Medulla oblongata (tissue), 1 donor: ENCODE measurements around the gene LTO1.

Source experiments
- DNase-seq: peaks from one replicate; pipeline ENCODE4 v3.0.0-alpha.2; 2015; ENCODE audit errors: extremely low spot score

LTO1 gene

DNA sequence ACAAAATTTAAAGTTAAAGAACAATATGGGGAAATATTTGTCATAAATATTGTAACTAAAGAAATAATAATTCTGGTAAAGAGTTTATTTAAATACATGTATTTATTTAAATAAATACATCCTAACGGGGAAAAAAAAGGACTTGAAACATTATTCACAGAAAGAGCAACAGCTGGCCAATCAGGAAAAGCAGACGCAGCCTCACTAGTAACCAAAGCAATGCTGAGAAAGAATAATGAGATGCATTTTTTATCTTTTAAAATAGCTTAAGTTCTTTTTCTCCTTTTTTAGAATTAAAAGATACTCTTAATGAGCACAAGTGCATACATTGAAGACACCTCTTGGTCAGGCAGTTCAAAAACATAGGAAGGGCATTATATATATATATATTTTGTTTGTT, 2.6 kb upstream of the LTO1 start:
- no peak for DNase-seq

DNA sequence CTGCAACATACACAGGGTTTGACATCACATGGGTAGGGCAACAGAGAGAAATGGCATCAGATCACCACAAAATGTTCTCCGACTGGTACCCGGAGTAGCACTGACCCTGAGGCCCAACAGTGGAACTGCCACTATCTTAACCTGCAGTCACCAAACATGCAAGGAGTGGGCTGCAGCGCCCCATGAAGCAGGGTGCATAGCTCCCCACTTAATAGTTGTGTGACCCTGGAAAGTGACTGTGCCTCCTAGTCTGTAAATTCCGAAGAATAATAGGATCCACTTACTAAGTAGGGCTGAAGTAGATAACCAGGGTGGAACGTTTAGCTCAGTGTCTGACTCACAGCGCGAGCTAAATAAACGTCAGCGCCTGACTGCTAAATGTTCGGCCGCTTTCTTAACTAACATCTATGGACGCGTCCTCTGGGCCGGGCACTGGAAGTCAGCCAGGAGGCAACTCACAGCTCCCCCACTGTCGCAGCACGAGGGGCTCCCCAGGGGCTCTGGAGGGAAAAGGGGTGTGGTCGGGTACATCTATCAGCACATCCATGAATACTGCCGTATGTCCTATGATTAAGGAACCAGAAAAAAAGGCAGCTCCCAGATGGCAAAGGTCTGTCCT, 777 bp downstream of the LTO1 start:
- DNase-seq = no peak

DNA sequence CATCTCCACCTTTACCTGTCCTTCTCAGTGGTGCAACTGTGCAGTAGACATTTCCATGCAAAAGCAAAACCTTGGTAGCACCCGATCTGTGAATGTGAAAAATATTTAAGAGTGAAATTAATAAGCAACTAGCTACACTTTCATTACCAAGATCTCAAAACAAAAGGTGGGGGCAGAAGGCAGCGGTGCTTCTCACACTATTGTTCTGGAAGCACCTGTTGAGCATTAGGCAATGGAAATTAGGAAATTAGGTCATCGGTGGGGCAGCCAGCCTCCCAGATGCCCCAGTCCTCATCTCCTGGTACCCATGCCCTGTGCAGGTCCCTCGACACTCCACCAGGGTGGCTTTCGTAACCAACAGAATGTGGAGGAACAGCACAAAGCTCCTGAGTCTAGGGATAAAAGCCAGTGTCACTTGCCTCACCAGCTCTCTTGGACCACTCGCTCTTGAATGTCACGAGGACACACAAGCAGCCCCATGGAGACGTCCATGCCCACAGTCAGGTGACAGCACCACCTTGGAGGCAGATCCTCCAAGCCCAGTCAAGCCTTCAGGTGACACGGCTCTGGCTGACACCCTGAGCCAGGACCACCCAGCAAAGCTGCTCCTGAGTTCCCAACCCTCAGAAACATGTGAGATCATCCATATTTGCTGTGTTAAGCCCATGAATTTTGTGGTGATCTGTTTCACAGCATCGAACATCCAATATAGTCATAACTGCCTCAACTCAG, 3.3 kb downstream of the LTO1 start:
- no peak for DNase-seq

DNA sequence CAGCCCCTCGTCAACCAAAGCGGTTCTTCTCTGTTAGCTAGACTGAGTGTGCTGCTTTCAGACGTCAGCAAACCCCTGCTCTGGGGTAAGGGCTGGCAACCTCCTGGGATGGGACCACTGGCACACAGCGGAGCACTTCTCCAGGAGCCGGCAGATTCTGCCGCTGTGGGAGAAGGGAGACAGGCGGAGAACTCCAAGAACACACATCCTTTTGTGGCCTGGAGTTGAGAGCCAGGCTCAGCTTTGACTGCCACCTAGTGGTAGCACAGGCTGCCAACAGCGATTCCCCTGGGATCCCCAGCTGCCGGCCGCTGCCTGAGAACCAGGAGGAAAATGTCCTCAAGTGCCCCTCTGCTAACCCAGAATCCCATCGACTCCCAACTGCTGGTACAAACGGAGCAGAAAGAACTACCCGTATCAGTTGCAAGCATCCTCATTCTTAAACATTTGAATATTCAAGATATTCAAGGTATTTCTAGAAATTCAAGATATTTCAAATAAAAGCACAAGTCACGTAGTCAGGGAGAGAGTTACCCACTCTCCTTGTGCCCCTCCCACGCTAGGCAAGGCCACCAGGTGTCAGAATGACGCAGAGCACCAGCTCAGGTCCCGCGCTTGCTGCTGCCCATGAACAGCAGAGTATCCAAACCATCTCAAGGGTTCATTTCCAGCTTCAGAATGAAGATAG, 4.9 kb downstream of the LTO1 start:
- DNase-seq = peak; percentile 92

DNA sequence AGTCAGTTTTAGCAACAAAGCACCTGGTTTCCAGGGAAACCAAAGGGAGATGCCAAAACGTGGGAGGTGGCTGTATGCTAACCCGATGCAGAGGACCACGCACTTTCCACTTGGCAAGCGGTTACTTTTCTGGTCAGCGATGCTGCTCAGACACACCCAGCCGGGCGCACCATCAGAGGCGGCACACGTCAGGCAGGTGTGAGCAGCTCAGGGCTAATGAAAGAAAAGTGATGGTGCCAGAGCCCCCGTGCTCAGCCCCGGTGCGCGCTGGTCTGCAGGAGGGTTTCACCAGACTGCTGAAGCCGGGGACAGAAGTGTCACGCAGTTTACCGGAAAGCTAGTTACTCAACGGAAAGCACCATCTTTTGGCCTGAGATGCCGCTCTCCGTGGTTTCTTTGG, 5.7 kb downstream of the LTO1 start:
- DNase-seq = no peak

DNA sequence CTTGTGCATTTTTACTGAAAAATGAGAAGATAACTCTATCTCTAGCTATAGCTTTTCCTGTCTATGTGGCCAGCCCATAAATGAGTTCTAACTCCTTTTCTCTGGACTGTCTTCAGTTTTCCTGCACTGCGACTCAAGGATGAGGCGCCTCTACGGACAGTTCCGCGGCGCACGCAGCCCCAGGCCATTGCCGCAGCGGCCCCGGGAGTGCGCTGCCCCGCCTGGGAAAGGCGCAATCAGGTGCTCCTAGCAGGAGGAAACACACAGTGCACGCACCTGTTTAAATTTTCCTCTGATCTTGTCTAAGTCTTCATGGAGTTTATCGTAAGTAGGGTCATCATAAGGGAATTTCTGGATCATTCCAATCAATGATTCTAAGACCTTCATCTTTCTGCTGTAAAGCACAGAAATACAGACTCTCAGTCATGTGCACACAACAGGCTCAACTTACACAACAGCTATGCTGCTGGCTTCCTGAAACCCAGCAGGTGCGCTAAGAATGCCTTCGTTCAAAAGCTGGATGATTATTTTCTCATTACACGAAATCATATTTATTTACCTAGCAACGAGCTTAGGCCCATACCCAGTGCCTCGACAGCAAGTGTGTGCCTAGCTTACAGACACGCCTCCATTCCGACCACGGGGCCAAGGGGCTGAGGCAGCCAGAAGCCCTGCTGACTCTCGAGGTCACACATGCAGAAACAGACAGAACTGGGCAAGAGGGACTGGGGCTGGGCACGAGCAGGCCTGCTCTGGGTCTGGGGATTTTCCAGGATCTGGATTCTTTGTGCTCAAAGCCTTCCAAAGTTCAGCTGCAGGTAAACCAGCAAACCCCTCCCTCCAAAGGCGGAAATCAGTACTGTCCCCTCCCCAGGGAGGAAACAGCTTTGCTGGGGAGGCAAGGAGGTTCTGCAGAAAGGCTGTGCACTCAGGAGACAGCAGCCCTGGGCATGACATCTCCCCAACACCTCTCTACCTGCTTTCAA, 7.2 kb downstream of the LTO1 start:
- DNase-seq = no peak

DNA sequence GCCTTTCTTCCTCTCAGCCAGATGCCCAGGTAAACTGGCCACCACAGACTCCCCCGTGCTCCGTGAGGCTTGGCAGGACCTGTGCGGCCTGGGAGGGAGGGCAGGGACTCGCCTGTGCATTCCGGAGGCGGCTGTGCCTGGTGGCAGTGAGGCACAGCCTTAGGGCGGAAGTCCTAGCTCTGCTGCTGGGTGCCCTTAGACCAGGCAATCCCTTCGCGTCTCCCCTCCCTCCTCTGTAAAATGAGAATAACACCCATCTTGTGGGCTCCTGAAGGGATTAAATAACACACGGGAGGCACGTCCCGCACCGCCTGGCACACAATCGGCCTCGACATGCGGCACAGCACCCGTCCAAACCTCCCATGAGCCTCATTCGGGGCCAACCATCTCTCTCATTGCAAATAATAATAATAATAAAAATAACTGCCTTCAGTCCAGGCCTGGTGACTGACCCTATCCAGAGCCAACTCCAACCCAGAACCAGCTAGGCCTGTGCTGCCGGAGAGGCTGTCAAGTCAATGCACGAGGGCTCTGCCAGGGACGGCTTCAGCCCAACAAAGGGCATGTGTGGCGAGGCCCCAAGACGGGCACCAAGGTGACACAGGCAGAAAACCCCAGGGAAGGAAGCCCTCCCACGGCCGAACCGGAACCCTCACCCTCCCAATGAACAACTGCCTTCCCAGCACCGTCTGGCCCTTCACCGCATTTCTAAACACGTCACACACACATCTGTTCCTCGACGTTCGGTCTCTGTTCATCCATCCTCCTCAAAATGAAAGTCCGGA, 8.2 kb downstream of the LTO1 start:
- DNase-seq = no peak

DNA sequence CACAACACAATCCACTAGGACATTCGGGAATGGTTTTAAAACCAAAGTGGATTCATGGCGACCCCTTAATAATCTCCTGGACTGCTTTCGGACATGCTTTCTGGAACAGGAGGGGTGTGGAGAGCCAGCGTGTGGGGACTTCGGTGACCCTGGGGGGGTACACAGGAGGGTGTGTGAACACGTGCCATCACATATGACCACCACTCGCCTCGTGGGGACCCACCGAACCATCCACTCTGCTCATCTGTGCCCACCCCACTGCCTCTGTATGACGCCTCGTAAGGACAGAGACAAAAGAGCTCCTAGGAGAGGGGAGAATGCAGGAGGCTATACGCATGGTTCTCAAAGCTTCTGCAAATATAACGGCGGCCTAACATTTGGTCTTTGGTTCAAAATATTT, 8.9 kb downstream of the LTO1 start:
- DNase-seq = no peak

DNA sequence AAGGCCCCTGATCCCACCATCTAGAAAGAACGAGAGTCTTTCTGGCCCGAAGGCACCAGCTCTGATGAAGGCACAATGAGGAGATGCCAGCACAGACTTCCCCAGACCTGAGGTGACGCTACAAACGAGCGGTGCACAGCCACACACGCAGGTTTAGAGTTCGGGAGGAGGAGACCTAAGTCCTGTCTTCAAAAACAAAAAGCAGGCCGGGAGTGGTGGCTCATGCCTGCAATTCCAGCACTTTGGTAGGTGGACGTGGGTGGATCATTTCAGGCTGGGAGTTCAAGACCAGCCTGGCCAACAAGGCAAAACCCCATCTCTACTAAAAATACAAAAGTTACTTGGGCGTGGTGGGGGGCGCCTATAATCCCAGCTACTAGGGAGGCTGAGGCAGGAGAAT, 9.5 kb downstream of the LTO1 start:
- no peak for DNase-seq

DNA sequence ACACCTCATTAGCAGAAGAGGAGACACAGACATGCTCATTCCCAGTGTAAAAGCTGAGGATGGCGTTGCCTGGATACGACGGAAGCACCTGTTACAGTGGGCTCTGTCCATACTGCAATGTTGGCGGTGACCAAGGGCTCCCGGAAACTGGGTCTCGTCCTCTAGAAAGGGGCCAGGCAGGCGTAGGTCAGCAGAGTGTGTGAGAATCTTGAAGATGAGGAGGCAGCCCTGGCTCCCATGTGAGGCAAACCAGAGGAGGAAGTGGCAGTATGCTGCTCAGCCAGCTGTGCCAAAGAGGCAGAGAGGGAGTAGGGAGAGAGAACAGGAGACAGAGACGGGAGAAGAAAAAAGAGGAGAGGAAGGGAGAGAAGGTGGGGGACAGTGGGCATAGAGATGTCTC, 10.3 kb downstream of the LTO1 start:
- no peak for DNase-seq

DNA sequence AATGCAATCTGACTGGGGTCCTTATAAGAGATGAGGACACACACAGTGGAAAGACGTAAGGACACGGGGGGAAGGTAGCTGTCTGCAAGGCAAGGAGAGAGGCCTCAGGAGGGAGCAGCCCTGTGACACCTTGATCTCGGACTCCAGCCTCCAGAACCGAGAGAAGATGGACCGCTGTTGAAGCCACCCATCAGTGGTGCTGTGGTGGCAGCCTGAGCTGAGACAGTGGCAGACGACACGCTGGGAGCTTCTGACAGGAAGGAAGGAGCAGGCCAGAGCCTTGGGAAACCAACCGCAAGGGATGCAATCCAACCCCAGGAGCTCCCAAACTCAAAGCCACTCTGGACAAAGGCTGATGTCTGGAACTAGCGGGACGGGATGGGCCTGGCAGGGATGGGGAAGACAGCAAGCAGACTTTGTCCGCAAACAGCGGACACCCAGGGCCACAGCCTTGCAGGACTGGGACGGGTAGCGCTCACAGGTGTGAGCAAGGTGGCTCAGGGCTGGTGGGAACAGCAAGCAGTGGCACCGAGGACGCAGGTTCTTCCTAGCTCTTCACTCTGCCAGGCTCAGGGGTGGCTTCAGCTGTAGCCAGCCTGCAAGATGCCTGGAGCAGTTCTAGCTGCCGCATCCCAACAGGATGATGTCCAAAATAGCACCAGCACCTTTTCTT, 10.9 kb downstream of the LTO1 start:
- no peak for DNase-seq

DNA sequence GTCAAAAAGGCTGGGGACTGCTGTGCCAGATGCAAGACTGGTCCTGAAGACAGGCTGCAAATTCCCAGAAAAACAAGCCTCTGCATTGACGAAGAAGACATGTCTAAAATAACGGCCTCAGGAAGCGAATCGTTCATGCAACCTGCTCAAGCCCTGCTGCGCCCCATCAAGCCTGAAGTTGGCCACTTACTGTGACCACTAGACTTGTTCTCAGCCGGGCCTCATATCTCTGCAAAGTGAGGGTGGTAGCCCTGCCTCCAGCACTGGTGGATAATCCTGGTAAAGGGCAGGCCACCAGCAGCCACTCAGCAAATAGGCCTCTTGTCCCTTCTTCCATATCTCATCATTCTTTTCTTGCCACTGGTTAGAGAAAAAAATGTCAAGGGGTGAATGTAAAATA, 11.8 kb downstream of the LTO1 start:
- DNase-seq = no peak

DNA sequence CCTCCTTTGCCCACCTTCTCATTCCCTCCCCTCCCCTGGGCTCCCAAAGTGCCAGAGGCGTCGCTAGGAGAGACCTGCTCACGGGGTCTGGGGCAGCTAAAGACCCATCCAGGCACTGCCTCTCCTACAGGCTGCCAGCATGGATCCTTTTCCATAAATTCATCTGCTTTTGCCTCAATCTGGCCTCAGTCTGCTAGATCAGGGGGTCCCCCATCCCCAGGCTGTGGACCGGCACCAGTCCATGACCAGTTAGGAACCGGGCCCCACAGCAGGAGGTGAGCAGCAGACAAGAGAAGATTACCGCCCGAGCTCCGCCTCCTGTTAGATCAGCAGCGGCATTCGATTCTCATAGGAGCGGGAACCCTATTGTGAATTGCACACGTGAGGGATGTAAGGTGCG, 12.3 kb downstream of the LTO1 start:
- no peak for DNase-seq

DNA sequence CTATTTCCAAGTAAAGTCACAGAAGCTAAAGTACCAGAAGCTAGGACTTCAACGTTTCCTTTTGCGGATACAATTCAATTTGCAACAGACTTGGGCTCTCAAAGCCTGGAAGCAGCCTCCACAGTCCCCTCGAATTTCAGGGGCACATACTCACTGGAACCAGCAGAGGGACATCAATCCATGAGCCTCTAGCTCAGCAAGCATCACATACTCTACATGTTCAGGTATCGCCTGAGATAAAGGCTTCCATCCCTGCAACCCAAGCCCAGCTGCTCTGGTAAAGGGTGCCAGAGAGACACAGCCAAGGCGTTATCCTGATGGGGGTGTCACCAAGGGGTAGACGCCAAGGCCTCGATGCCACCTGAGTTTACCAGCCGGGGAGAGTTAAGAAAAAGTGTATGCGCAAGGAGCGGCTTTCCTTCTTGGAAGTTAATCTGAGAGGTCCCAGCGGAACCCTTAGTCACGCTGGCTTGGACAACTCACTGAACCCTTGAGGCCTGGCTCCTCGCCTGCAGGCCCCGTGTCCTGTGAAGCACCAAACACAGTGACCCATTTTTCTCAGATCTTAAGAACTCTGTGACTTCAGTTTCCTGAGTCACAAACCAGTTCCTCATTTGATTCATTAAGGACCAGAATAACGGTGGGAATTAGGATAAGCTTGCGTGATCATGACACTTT, 13.0 kb downstream of the LTO1 start:
- DNase-seq = peak; percentile 53

DNA sequence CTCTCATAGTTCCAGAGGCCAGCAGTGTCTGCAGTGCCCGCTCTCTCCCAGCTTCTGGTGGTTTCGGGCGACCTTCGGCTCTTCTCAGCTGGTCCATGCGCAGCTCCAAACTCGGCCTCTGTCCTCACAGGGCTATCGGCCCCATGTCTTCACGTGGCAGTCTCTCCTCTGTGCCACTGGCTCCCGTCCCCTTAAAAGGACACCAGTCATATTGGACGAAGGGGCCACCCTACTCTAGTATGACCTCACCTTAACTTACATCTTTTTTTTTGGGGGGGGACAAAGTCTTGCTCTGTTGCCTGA, 13.8 kb downstream of the LTO1 start:
- DNase-seq = no peak

DNA sequence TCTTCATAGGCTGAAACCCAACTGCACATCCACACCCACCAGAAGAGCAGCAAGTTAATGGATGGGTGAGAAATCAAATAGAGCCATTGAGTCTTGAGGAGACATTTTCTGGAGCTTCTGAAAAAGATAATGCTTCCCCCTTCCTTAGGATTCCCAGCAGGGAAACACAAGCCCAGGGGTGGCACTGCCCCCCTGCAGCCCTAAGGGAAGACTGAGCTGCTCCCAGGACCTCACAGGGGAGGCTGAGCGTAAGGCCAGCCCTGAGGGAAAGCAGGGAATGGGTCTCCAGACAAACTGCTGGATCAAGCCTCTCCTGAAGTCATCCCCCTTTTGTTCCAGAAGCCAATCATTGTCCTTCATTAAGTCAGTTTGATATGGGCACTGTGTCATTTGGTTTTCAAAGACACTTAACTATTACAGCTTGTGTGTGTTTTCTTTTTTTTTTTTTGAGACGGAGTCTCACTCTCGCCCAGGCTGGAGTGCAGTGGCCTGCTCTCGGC, 15.1 kb downstream of the LTO1 start:
- DNase-seq = no peak

DNA sequence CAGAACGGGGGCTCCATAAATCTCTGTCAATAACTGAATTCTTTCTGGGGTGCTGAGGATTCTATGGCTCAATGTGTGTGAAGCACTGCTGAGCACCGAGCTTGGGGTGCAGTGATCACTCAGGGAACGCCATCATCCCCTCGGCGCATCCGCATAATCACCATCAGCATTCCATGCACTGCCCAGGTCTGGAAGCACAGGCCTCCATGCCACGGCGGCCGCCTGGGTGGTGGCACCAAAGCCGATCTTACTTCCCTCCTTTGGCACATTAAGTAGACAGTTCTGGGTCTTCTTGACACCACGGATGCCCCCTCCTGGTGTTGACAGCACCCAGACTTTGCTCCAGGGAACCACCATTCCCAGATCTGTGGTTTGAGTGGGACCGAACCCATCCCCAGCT, 15.6 kb downstream of the LTO1 start:
- no peak for DNase-seq

DNA sequence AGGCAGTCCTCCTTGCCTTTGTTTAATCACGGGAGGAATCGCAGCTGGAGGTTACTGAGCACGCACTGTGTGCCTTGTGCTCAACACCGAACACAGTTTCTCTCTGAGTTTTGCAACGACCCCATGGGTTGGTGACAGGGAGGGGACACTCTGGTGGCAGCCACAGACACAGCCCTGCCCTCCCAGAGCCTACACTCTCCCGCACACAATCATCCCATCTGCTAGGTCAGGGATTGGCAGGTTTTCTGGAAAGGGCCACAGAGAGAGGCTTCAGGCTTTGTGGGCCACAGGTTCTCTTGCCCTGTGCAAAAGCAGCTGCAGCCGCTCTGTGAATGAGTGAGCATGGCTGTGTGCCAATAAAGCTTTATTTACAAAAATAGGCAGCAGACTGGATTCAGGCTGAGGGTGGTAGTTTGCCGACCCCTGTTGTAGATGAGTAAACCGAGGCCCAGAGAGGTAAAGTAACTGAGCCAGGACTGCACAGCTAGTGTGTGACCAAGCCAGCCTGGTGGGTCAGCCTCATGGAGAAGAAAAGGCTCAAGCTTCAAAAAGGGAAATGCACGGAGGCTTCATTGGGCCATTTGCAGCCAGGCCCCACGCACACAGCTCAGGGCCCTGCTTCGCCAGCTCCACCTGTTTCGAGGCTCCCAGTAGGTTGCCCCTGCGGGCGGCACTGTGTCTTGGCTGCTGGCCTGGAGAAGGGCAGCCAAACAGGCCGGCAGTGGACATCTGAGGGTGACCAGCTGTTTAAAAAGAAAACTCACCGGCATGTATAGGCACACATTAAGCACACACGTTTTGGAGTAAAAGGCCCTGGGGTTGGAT, 16.3 kb downstream of the LTO1 start:
- no peak for DNase-seq

DNA sequence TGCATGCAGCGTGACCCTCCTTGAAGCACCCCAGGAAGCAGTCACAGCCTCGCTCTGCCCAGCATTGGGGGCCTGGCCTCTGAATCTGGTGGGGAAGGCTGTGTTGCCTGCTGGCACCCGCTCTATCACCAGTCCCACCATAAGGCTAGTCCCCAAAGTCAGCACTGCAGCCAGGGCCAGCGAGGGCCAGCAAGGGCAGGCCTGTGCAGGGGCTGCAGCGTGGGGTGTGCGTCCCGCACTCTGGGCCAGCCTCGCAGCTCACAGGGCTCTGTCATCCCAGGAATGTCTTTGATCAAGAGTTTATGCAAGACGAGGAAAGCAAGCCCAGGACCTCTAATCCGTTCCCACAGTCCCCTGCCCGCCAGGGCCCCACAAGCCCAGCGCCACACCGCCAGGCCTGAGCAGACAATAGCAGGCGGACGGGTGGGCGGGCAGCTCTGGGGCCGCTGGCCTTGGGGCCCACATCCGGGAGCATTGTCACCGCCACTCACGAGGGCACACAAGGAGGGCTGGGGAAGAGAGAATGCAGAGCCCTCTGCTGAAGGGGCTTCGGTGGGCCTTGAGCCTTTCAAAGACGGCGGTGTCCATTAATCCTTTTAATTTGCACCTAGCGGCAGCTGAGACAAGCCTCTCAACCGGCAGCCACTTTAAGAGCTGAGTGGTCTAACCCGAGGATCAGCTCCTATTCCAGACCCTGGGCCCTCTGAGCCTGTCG, 17.1 kb downstream of the LTO1 start:
- no peak for DNase-seq
